Type B pancreatic cell (in vitro differentiated cells): ENCODE data around the gene C1orf35. TPM values are rescaled to one million over a fixed set of nuclear protein-coding genes. Genes with fewer than 3 reads are reported as not detected.

Experiments used
- DNase-seq: peaks from one replicate; pipeline ENCODE4 v3.0.0; 2021; ENCODE audit warnings: mixed read lengths; ENCODE audit not compliant: unreplicated experiment; ENCODE audit errors: extremely low spot score
- H3K27ac Mint-ChIP-seq: 2 replicates; pipeline ENCODE4 v1.8.0; 2021; ENCODE audit warnings: mild to moderate bottlenecking, mixed read lengths
- H3K27me3 Mint-ChIP-seq: 2 replicates; pipeline ENCODE4 v1.8.0; 2021; ENCODE audit warnings: mixed read lengths
- H3K36me3 Mint-ChIP-seq: 2 replicates; pipeline ENCODE4 v1.8.0; 2021; ENCODE audit warnings: mixed read lengths
- H3K4me1 Mint-ChIP-seq: one replicate; pipeline ENCODE4 v1.8.0; 2021; ENCODE audit warnings: mixed read lengths; ENCODE audit not compliant: unreplicated experiment
- H3K4me3 Mint-ChIP-seq: 2 replicates; pipeline ENCODE4 v1.8.0; 2021; ENCODE audit warnings: mild to moderate bottlenecking, mixed read lengths
- H3K9me3 Mint-ChIP-seq: 2 replicates; pipeline ENCODE4 v1.8.0; 2021; ENCODE audit warnings: mixed read lengths
- CTCF ChIP-seq: fragments of 200-600 bp; sonication (generic); conservative IDR thresholded peaks from 2 replicates; pipeline ENCODE4 v1.5.0; 2021; ENCODE audit warnings: antibody characterized with exemption, mild to moderate bottlenecking
- total RNA-seq: library from RNA; stranded (reverse); gene quantifications from 2 replicates; pipeline ENCODE4 v1.2.1, GENCODE V29; 2021; ENCODE audit warnings: low replicate concordance

Gene C1orf35
- total RNA-seq, 1 donor from 2014 or later = 23.3 TPM

DNA sequence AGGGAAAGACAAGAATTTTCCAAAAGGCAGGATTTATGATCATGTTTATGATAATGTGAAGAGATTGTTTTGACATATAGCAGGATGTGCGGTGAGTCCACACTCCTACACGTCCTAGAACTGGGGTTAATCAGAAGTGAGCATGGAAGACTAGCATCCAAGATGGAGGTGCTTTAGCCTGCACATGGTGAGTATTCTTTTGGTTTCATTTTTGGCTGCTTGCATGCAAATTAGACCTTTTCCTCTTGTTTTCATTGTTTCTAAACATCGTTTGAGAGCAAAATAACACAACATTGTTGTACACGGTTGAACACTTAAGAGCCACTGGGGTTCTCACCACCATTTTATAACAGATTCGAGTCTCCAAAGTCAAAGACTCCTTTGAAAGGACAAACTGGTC, 22.1 kb upstream of the C1orf35 start:
- Mint-ChIP-seq H3K27me3 (peaks cover 10% of the 10 kb centered on the region), H3K4me3 (no peak overlapping the region), H3K4me1 (no peaks in the 10 kb centered on the region), H3K36me3 (no peaks in the 10 kb centered on the region), H3K27ac (no peak overlapping the region), H3K9me3 (no peaks in the 10 kb centered on the region)
- no peak for TF ChIP-seq CTCF
- no peak for DNase-seq

DNA sequence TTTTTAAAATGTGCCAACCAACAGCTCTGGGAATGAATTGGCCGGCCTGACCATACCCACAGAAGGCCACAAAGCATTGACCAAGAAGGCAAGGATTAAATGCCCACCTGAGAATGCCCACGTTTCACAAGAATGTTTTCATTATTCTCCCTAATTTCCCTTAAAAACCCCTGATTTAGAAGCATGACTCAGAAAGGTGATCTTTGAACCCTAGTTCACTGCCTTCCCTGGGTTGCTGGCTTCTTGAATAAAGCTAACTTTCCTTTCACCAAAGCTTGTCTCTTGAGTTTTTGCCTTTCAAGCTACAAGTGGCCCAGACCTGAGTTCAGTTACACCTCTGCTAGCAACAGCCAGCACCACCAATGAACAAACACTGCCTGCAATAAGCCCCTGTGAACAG, 20.4 kb upstream of the C1orf35 start:
- no peaks in the 10 kb centered on the region for H3K36me3 Mint-ChIP-seq
- peaks cover 10% of the 10 kb centered on the region for H3K27me3 Mint-ChIP-seq
- H3K4me1 Mint-ChIP-seq = no peaks in the 10 kb centered on the region
- no peak for TF ChIP-seq CTCF
- H3K27ac Mint-ChIP-seq = no peak overlapping the region
- H3K4me3 Mint-ChIP-seq = no peak overlapping the region
- no peaks in the 10 kb centered on the region for H3K9me3 Mint-ChIP-seq
- DNase-seq = no peak

DNA sequence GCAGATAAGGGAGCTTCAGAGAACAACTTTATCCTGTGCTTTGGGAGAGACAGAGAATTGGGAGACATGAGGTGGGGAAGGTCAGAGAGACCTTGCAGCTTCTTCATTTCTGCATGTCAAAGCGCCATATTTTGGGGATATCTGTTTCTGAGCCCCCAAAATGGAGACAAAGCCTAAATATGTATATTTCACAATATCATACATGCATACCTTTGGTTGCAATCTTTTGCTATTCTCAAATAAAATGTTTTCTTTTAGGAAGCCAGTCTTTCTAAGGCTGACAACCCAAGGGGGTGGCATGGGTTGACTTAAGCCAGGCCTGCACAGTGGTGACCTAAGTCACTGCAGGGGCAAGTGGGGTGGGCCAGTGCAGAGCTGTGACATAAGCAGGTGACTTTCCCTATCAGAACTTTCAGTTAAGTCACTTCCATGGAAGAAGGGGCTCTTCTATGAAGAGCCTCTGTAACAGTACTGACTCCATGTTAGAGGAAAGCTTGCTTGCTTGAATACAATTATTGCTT, 19.9 kb upstream of the C1orf35 start:
- H3K27me3 Mint-ChIP-seq = peaks cover 10% of the 10 kb centered on the region
- H3K4me1 Mint-ChIP-seq = no peaks in the 10 kb centered on the region
- no peak overlapping the region for H3K4me3 Mint-ChIP-seq
- no peaks in the 10 kb centered on the region for H3K9me3 Mint-ChIP-seq
- no peak overlapping the region for H3K27ac Mint-ChIP-seq
- H3K36me3 Mint-ChIP-seq = no peaks in the 10 kb centered on the region
- no peak for TF ChIP-seq CTCF
- DNase-seq = no peak

DNA sequence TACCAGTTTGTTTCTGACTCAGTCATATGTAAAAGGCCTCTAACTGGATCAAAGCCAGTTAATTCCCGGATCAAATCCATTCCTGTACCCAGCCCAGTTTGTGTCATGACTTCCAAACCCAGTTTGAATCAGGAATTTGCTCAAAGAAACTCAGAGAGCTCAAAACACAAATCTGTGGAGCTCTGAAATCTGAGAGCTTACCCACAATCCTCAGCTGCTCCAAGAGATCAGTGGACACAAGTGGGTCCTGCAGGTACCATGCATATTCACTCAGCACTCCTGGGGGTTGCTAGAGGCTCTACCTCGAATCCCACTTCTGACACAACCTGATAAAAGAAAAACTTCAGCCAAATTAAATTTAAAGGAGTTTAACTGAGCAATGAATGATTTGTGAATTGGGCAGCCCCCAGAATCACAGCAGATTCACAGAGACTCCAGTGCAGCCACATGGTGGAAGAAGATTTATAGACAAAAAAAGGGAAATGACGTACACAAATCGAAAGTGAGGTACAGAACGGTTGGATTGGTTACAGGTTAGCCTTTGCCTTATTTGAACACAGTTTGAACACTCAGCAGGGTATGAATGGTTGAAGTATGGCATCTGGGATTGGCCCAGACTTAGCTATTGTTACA, 17.8 kb upstream of the C1orf35 start:
- peaks cover 3% of the 10 kb centered on the region for H3K36me3 Mint-ChIP-seq
- TF ChIP-seq CTCF = no peak
- peaks cover 10% of the 10 kb centered on the region for H3K27me3 Mint-ChIP-seq
- no peak for DNase-seq
- H3K4me1 Mint-ChIP-seq = no peaks in the 10 kb centered on the region
- no peak overlapping the region for H3K4me3 Mint-ChIP-seq
- H3K27ac Mint-ChIP-seq = no peak overlapping the region
- no peaks in the 10 kb centered on the region for H3K9me3 Mint-ChIP-seq

DNA sequence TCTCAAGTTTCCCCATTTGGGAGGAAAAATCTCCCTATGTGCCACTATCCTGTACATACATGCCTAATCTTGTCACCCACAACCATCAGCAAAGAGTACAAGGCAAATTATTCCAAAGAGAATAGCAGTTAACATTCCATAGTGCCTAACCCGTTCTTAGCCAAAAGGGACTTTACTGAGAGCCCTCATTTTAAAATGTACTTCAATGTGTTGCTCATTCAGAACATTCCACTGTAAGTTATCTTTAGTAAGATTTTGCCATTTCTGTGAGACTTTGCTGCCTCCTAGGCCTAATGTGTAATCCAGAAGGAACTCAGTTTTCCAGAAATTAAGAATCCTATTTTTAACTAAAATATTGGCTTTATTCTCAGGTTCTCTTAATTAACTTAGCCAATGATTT, 17.2 kb upstream of the C1orf35 start:
- Mint-ChIP-seq H3K36me3 (peaks cover 3% of the 10 kb centered on the region), H3K4me3 (no peak overlapping the region), H3K9me3 (no peaks in the 10 kb centered on the region), H3K27me3 (peaks cover 10% of the 10 kb centered on the region), H3K27ac (no peak overlapping the region), H3K4me1 (no peaks in the 10 kb centered on the region)
- TF ChIP-seq CTCF = no peak
- no peak for DNase-seq
